HG03280 (cell line): ENCODE results near the gene KNSTRN.
A peak's percentile ranks its signal among the peaks of the same experiment; 100 is the strongest.

Source experiments
- ATAC-seq: cut with Tn5 transposase; IDR thresholded peaks from one replicate; pipeline ENCODE4 v1.9.1; 2021; ENCODE audit warnings: mild to moderate bottlenecking, moderate library complexity; ENCODE audit not compliant: unreplicated experiment

KNSTRN gene

DNA sequence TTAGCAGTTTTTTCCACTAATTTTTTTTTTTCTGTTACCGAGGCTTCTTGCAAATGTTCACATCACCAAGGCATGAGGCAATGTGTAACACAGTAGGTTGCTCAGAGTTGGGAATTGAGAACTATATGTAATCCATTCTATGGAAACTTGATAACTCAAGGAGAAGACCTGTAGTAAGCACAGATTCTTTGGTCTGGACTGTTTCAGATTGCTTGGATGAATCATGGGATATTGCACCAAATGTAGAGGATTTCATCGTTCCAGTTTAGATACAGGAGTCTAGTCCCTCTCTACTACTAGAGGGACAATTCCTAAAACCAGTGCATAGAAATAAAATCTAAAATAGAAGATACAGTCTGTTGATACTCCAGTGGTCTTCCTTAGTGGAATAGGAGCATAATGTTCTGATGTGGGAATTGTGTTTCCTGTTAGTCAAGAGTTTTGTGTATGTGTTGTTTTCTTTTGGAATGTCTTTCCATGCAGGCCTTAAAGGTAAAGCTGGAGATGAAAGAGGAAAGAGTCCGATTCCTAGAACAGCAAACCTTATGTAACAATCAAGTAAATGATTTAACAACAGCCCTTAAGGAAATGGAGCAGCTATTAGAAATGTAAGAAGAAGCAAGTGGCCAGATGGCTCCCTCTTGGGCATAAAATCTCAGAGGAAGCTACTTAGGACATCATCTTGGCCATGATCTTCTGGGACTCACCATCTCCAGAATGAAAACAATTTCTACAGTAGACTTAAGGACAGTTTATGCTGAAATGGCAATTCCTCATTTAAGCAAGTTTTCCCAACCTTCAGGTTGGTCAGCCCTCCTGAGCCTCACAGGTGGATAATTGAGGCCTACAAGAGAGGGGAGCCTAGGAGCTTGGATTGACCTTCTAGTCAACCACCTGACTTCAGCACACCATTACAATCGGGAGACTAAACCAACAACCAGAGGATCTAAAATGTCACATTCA lies 10.7 kb downstream of the KNSTRN start:
- no peak for ATAC-seq

DNA sequence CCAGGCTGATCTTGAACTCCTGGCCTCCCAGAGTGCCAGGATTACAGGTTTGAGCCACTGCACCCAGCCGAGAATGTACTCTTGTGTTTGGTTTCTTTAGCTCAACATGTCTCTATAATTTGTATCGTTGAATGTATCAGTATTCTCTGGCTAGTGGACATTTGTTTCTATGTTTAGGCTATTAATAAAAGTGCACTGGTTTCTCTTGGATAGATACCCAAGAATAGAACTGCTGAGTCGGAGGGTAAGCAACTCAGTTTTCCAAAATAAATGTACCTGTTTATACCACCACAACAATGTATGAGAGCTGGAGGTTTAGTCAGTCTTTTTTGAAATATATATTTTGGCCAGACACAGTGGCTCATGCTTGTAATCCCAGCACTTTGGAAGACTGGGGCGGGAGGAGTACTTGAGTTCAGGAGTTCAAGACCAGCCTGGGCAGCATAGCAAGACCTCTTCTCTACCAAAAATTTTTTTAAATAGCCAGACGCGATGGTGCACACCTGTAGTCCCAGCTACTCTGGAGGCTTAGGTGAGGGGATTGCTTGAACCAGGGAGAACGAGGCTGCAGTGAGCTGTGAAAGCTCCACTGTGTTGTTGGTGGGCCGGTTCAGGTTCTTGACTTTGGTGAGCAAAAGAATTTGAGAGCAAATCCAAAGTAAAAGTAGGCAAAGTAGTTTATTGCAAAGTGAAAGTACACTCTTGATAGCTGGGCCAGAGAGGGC lies 15.3 kb downstream of the KNSTRN start:
- no peak for ATAC-seq

DNA sequence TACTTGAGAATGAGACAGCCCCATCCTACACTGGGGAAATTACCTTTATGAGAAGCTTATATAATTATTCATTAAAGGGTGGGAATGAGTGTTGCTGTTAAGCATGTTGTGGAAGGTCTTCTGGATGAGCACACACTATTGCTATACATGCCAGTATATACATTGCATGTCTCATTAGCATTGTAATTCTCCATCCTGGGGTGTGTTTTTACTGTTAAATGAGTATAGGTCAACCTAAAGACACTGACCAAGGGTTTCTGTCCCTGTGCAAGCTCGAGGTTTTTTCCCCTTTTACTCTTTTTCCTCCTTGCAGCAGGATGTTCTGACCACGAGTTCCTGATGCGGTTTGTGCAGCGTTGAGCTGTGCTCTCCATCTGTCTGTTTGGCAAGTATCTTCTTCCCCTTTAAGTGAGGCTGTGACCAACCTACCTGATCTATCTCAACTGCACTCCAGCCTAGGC lies 15.9 kb downstream of the KNSTRN start:
- ATAC-seq: peak; percentile 76

DNA sequence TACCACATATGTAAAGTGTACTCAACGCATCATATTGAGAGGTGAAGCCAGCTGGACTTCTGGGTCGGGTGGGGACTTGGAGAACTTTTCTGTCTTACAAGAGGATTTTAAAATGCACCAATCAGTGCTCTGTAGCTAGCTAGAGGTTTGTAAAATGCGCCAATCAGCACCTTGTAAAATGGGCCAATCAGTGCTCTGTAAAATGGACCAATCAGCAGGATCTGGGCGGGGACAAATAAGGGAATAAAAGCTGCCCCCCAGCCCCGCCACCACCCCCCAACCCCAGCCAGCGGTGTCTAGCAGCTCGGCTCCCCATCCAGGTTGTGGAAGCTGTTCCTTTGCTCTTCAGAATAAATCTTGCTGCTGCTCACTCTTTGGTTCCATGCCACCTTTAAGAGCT lies 16.8 kb downstream of the KNSTRN start:
- no peak for ATAC-seq

DNA sequence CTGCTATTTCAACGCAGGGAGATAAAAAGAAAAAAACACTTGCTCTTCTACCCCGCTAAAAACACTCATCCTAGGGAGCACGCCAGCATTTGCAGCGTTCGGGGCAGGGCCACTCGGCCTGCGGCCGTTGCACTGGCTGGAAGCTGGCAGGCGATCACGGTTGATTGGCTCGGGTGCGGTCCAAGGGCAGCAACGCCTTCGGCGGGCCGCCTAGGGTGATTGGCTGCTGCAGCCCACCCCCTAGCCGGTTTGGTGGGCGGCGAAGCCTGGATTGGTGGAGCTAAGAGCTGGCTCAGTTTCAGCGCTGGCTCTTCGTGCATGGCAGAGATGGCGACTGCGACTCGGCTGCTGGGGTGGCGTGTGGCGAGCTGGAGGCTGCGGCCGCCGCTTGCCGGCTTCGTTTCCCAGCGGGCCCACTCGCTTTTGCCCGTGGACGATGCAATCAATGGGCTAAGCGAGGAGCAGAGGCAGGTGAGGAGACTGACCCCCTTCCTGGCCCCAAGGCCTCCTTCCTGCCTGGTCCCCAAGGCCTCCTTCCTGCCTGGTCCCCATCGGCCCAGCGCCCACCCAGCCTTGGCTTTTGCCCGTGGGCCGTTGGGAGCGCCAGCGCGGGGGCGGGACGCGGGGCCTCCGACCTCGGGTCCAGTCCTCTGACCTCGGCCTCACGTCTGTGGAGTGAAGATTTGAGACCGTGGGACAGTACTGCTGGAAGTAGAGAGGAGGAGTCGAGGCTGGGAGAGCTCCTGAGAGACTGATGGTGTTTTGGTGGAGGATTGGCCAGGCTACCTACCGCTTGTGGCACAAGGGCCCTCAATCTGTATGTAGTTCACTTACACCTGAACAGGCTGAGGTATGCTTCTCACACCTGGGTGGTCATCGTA lies 23.2 kb downstream of the KNSTRN start, which contains the start of gene IVD:
TSS of gene IVD (plus strand) at position 295 of the 881 bp plus-strand sequence. CDS start at position 328, 33 bp downstream.
- peak; percentile 81 for ATAC-seq

DNA sequence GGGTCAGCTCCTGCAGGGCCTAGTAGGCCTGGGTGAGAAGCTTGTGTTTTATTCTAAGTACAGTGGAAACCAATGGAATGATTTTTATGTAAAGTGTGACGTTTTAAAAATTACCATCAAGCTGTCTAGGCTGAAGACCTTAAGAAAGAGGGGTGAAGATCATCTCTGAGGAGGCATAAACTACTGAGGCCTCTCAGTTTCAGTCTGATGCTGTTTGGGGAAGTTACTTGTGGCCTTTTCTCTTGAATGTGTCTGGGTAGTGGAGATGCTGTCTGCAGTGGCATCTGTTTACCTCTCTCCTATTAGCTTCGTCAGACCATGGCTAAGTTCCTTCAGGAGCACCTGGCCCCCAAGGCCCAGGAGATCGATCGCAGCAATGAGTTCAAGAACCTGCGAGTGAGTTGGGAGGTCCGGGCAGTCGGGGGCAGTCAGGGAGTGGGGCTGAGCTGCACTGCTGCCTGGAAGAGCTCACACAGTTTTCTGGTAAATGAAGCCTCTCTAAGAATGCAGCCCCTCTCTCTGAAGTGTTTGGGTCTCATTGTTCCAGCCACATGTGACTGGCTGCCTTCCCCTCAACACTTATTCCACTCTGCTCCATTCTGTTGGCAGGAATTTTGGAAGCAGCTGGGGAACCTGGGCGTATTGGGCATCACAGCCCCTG lies 24.9 kb downstream of the KNSTRN start:
- no peak for ATAC-seq

DNA sequence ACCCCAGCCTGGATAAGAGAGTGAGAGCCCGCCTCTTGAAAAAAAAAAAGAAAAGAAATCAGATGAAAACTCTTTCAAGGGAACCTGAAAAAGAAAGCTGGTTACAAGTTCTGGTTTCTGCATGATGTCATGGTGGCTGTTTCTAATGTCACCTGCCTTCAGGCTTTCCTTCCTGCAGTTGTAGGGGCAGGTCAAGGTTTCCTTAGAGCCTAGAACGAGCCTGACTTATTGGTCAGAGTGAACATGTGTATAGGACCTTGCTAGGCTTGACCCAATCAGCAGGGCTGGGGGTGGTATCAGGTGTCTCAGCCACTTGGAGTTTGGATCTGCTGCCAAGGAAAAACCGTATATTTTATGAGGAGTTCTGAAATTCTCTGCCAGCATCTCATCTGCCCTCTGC lies 26.8 kb downstream of the KNSTRN start:
- ATAC-seq: no peak

DNA sequence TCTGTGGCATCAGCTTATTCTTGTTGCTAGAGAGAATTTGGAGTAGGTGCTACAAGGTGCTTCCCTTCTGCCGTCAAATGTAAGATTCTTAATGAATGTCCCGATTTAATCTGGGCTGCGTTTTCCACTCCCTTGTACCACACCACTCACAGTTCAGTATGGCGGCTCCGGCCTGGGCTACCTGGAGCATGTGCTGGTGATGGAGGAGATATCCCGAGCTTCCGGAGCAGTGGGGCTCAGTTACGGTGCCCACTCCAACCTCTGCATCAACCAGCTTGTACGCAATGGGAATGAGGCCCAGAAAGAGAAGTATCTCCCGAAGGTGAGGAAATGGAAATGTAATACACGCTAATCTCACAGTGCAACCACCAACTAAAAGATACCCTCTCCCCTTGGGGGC lies 28.0 kb downstream of the KNSTRN start:
- no peak for ATAC-seq

DNA sequence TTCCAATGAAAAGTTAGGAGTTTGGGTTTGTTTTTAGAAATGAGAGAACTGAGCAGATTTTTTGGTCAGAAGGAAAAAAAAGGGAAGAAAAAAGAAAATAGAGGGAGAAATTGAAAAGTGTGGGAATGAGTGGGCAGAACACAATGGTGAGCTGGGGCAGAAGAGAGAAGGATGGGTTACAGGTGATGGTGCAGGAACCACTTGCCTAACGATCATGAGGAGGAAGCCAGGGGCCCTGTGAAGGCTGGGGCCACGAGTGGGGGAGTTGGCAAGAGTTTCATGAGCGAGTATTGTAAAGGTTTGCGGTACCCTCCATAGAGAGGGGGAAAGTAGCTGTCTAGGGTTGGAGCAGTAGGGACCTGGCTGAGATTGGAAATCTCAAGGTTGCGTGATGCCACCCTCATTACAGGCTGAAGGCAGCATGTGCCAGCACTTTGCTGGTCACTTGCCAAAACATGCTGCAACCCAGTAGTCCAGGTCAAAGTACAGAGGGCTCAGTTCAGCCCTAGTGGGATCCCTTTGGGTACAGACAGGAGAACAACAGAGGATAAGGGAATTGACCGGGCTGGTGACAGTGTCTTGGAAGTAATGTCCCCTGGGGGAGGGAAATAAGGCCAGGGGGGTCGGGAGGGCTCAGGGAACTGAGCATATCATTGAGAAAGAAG lies 29.7 kb downstream of the KNSTRN start:
- ATAC-seq: no peak

DNA sequence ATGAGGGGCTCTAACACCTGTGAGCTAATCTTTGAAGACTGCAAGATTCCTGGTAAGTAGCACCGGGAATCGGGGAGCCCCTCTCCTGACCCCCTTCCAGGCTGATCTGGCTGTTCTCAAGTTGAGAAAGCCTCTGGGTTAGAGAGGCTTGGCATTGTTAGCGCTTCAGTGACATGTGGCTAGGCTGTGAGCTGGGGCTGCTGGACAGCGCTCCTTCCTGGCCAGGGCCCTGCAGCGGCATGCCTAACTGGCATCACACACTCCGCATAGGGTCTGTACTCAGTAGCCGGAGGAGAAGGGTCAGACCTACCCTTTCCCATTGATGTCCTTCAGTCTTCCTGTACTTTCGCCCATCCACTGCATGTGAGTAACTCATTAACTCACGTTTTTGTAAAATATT lies 30.5 kb downstream of the KNSTRN start:
- no peak for ATAC-seq

DNA sequence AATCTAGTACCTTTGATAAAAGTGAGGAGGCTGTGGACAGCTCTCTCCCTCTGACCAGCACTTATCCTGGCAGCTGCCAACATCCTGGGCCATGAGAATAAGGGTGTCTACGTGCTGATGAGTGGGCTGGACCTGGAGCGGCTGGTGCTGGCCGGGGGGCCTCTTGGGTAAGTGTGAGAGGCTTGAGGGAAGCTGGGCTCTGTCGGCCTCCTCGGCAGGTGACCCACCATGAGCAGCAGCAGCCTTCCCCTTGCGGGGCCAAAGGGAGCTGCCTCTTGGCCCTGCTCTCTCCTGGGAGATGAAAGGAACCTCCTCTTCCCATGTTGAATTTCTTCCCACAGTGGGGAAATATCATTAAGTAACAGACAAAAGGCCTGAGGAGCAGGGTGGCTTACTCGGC lies 32.3 kb downstream of the KNSTRN start:
- no peak for ATAC-seq

DNA sequence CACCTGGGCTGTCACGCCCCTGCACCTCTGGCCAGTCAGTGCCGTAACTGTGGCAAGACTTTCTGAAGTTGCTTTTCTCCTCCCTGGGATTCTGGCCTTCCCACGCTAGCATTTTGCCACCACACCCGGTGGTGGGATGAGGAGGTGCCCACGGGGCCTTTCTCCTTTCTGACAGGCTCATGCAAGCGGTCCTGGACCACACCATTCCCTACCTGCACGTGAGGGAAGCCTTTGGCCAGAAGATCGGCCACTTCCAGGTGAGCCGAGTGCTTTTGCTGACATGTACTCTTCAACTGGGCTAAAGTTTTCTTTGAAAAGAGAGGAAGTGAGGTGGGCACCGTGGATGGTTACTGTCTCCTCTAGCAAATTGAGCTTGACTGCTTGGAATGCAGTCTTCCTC lies 32.7 kb downstream of the KNSTRN start:
- ATAC-seq: no peak

DNA sequence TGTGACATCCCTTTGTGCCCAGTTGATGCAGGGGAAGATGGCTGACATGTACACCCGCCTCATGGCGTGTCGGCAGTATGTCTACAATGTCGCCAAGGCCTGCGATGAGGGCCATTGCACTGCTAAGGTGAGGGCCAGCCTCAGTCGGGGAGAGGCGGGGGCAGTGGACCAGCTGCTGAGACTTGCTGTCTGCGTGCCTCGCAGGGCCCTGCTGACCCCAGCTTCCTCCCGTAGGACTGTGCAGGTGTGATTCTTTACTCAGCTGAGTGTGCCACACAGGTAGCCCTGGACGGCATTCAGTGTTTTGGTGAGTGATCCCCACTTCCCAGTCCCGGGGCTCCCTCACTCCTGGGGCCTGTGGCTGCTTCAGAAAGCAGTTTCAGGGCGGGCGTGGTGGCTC lies 33.5 kb downstream of the KNSTRN start:
- no peak for ATAC-seq

DNA sequence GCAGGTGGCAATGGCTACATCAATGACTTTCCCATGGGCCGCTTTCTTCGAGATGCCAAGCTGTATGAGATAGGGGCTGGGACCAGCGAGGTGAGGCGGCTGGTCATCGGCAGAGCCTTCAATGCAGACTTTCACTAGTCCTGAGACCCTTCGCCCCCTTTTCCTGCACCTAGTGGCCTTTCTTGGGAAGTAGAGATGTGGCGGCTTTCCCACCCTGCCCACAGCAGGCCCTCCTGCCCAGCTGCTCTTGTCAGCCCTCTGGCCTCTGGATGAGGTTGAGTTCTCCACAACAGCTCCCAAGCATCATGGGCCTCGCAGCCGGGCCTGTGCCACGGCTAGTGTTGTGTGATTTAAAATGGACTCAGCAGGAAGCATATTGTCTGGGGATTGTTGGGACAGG lies 35.6 kb downstream of the KNSTRN start:
- no peak for ATAC-seq

DNA sequence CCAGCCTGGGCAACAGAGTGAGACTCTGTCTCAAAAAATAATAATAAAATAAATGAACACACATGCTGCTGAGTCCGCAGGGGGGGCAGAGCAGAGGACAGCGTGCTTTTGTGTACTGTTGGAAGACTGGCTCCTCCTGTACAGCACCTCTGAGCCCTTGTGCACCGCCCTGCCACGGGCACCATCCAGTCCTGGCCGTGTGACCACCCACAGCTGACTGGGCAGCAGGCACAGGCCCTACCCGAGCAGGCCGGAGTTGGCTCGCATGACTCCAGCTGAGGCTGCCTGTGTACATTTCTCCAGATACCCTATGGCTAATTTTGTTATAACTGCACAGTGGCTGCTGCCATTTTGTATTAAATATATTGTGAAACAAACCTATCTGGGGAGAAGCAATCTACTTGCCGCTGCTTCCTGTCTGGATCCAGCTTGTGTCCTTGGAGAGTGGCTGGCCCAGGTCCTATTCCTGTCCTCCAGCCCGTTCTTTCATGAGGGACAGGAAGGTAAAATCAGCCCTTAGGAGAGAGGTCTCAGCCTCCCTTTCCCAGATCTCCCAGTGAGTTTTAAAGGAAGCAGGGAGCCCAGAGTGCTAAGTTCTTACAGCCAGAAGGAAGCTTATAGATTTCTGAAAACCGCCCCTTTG lies 37.7 kb downstream of the KNSTRN start:
- ATAC-seq: no peak

DNA sequence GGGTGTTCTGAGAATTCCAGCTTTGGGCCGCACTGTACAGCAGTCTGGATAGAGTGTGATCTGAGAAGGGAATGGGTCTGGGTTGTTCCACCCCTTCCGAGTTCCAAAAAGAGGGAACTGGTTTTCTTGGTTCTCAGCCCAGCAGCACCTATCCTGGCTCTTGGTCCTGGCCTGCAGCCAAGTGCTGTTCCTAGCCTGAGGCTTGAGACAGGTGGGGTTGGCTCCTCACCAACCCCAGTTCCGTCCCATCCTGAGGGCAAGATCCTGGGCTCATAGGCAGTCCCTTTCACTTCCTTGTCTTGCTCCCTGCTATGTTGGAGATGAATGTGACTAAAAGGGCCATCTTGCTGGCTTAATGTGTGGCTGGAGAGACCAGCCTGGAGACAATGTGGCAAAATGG lies 38.3 kb downstream of the KNSTRN start:
- no peak for ATAC-seq

DNA sequence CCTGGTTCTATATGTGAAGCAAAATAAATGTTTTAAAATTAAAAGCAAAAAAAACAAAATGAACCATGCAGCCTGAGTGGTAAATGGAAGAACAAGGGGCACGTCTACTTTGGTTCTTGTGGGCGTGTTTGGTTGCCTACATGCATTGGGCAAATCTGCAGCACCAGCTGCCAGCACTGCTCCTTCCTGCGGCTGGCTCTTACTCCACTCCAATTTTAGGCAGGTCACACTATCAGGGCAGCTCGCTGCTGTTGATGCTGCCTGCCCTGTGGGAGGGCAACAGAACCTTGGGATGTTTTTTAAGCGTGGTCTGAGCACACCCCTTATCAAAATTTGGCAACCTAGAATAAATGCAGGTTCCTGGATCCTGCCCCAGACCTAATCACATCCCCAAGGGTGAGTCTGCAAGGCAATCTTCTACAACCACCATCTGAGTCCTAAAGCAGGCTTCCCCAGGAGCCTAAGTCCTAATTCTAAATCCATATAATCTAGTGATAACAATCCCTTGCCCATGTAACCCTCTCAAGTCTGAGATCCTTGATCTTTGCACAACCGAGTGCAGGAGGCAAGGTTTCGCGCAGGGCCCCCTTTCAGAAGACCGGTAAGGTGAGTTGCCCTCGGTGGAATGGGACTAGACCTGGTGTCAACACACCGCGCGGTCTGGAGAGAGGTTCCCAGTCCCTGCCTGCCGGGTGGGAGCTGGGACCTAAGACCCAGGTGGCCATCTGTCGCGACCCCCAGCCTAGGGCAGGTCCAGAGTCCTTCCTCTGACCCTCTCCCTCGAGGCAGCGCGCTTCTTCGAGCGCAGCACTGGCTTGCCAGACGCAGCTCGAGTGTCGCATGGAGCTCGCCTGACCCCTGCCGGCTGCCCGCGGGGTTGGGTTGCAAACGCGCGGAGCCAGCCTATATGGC lies 39.0 kb downstream of the KNSTRN start:
- peak; percentile 80 for ATAC-seq

DNA sequence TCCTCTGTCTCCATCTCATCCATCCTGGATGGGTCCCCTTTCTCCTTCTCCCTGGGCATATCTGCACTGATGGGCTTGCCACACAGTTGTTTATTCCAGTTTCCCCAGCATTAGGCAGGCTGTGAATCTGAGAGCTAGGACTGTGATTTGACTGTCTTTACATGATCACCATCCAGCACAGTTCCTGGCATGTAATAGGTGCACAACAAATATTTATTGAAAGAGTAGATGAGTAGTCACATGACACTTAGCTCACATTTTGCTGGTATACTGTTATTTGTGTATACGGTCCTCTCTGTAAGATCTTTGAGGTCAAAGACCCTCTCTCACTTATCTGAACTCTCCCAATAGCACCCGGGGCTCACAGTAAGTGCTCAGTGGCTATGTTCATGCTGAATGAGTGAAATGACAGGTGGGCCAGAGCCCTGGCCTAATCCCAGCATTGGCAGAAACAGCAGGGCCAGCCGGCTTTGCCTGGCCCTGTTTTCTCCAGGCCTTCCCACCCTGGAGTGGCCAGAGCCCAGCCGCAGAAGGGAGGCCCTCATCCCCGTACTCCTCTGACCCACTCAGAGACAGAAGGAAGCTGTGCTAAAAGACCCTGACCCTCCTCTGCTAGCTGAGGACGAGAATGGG lies 42.1 kb downstream of the KNSTRN start:
- ATAC-seq: no peak
